ENCODE measurements around the gene KCTD16. TPM values are rescaled to one million over a fixed set of nuclear protein-coding genes. Genes with fewer than 3 reads are reported as not detected.

KCTD16 gene
- total and polyA plus RNA-seq, 2 experiments from 2014 or later = 0.02 to 0.76 TPM

- Histone ChIP-seq H3K9me2 (ENCODE audit: insufficient read depth) (no peaks in the 10 kb centered on the region), H3K27ac (ENCODE audit: low read depth) (no peak overlapping the region), H3K4me1 (ENCODE audit: insufficient read depth) (no peaks in the 10 kb centered on the region), H3K36me3 (ENCODE audit: insufficient read depth) (no peaks in the 10 kb centered on the region), H3K4me3 (no peak overlapping the region), H2AFZ (no peak overlapping the region), H4K20me1 (replicated peaks; ENCODE audit: insufficient read depth) (no peaks in the 10 kb centered on the region), H3K4me2 (no peak overlapping the region), H3K27me3 (ENCODE audit: insufficient read depth) (no peaks in the 10 kb centered on the region), H3K79me2 (replicated peaks; ENCODE audit: insufficient read depth) (no peaks in the 10 kb centered on the region), H3F3A (replicated peaks; ENCODE audit: low read depth) (no peaks in the 10 kb centered on the region)
- TF ChIP-seq CTCF (conservative IDR thresholded peaks at IDR 0.05; ENCODE audit: low read depth in 2 of 2) (peak; percentile 60 to 74), STAT1 (IDR thresholded peaks at IDR 0.05; ENCODE audit: unreplicated experiment) (no peak), CREB1 (CRISPR knock-in tag; IDR thresholded peaks at IDR 0.05; ENCODE audit: low read depth) (peak; percentile 70)
- H3K36me3 Mint-ChIP-seq (ENCODE audit: low read depth) = no peaks in the 10 kb centered on the region
- DNase-seq (ENCODE audit: low spot score) (peak; percentile 79), ATAC-seq (peak; percentile 79)
- H3K27me3 Mint-ChIP-seq (ENCODE audit: insufficient read depth, low read depth, poor library complexity) = peaks cover 2% of the 10 kb centered on the region
- no peak overlapping the region for H3K4me3 Mint-ChIP-seq
- no peaks in the 10 kb centered on the region for H3K9me3 Mint-ChIP-seq
- no peak overlapping the region for H3K27ac Mint-ChIP-seq
- no peaks in the 10 kb centered on the region for H3K4me1 Mint-ChIP-seq
These were observed 21.3 kb downstream of the KCTD16 start for GRCh38 chr5:144191998-144192397.

GRCh38 chr5:144192661-144193060 is 22.0 kb downstream of the KCTD16 start:
- Mint-ChIP-seq H3K36me3 (ENCODE audit: low read depth) (no peaks in the 10 kb centered on the region), H3K4me1 (no peaks in the 10 kb centered on the region), H3K9me3 (no peaks in the 10 kb centered on the region), H3K4me3 (no peak overlapping the region), H3K27ac (no peak overlapping the region), H3K27me3 (ENCODE audit: insufficient read depth, low read depth, poor library complexity) (peaks cover 2% of the 10 kb centered on the region)
- H3K27ac ChIP-seq (ENCODE audit: low read depth) = no peak overlapping the region
- no peak for ATAC-seq
- no peaks in the 10 kb centered on the region for H3K79me2 ChIP-seq (replicated peaks; ENCODE audit: insufficient read depth)
- DNase-seq (ENCODE audit: low spot score) = no peak
- no peak overlapping the region for H3K4me3 ChIP-seq
- H3K4me1 ChIP-seq (ENCODE audit: insufficient read depth) = no peaks in the 10 kb centered on the region
- no peaks in the 10 kb centered on the region for H3K9me2 ChIP-seq (ENCODE audit: insufficient read depth)
- no peaks in the 10 kb centered on the region for H3K27me3 ChIP-seq (ENCODE audit: insufficient read depth)
- H3K4me2 ChIP-seq = no peak overlapping the region
- TF ChIP-seq ETS1 (IDR thresholded peaks at IDR 0.05) (no peak), EZH2 (IDR thresholded peaks at IDR 0.05; ENCODE audit: low read depth, unreplicated experiment) (no peak)
- H3F3A ChIP-seq (replicated peaks; ENCODE audit: low read depth) = no peaks in the 10 kb centered on the region
- H2AFZ ChIP-seq = no peak overlapping the region
- H3K36me3 ChIP-seq (ENCODE audit: insufficient read depth) = no peaks in the 10 kb centered on the region
- H4K20me1 ChIP-seq (replicated peaks; ENCODE audit: insufficient read depth) = no peaks in the 10 kb centered on the region

GRCh38 chr5:144194144-144194543 is 23.5 kb downstream of the KCTD16 start:
- H3F3A ChIP-seq (replicated peaks; ENCODE audit: low read depth) = no peaks in the 10 kb centered on the region
- no peak overlapping the region for H2AFZ ChIP-seq
- DNase-seq (ENCODE audit: low spot score) = no peak
- H3K36me3 Mint-ChIP-seq (ENCODE audit: low read depth) = no peaks in the 10 kb centered on the region
- TF ChIP-seq STAT1 (IDR thresholded peaks at IDR 0.05; ENCODE audit: unreplicated experiment) = no peak
- TF ChIP-seq ETS1 (IDR thresholded peaks at IDR 0.05) = no peak
- no peaks in the 10 kb centered on the region for H3K4me1 Mint-ChIP-seq
- no peak overlapping the region for H3K27ac Mint-ChIP-seq
- H3K9me2 ChIP-seq (ENCODE audit: insufficient read depth) = no peaks in the 10 kb centered on the region
- peaks cover 2% of the 10 kb centered on the region for H3K27me3 Mint-ChIP-seq (ENCODE audit: insufficient read depth, low read depth, poor library complexity)
- ATAC-seq = no peak
- no peaks in the 10 kb centered on the region for H3K79me2 ChIP-seq (replicated peaks; ENCODE audit: insufficient read depth)
- no peaks in the 10 kb centered on the region for H3K36me3 ChIP-seq (ENCODE audit: insufficient read depth)
- no peak overlapping the region for H3K4me3 ChIP-seq
- no peak overlapping the region for H3K27ac ChIP-seq (ENCODE audit: low read depth)
- H3K4me3 Mint-ChIP-seq = no peak overlapping the region
- H3K4me2 ChIP-seq = no peak overlapping the region
- no peaks in the 10 kb centered on the region for H3K9me3 Mint-ChIP-seq
- no peaks in the 10 kb centered on the region for H4K20me1 ChIP-seq (replicated peaks; ENCODE audit: insufficient read depth)
- no peaks in the 10 kb centered on the region for H3K27me3 ChIP-seq (ENCODE audit: insufficient read depth)
- no peaks in the 10 kb centered on the region for H3K4me1 ChIP-seq (ENCODE audit: insufficient read depth)
